ENCODE measurements around the gene ARHGAP42. TPM values are rescaled to one million over a fixed set of nuclear protein-coding genes. Genes with fewer than 3 reads are reported as not detected.

Gene ARHGAP42
- total RNA-seq, 5 donors from 2014 or later (not counting 1 experiment from before 2014, with no cell fraction given): 0.13 to 0.82 (median 0.49) TPM

GRCh38 chr11:100832829-100833228, 145.7 kb downstream of the ARHGAP42 start:
- no peak overlapping the region for H3K4me3 Mint-ChIP-seq

GRCh38 chr11:100833276-100833675, 146.2 kb downstream of the ARHGAP42 start:
- Histone ChIP-seq H3K4me1 (ENCODE audit: control insufficient read depth in 1 of 2, extremely low read depth in 1 of 2, insufficient read depth in 2 of 2, low read length in 2 of 2) (no peaks in the 10 kb centered on the region), H3K27me3 (replicated peaks in 1 of 2; ENCODE audit: control insufficient read depth in 2 of 2, extremely low read depth in 1 of 2, insufficient read depth in 2 of 2, low read length in 1 of 2) (no peaks in the 10 kb centered on the region), H3K27ac (ENCODE audit: low read length) (no peak overlapping the region), H3K9me3 (no peaks in the 10 kb centered on the region), H3K36me3 (ENCODE audit: control insufficient read depth in 2 of 2, extremely low read depth in 1 of 2, insufficient read depth in 1 of 2, low read length in 1 of 2) (no peaks in the 10 kb centered on the region), H3K4me3 (ENCODE audit: control insufficient read depth in 1 of 2, extremely low read depth in 1 of 2, low read length in 1 of 2) (no peak overlapping the region)
- Mint-ChIP-seq H3K27me3 (no peaks in the 10 kb centered on the region), H3K27ac (no peak overlapping the region), H3K9me3 (peaks cover 0 to 3% (median 0%) of the 10 kb centered on the region in 3 donors), H3K36me3 (no peaks in the 10 kb centered on the region), H3K4me1 (no peaks in the 10 kb centered on the region), H3K4me3 (no peak overlapping the region)
- CTCF ChIA-PET: no interaction called here
- no peak for DNase-seq
- ATAC-seq (replicated peaks in 1 of 4): no peak
- POLR2A ChIA-PET: no interaction called here

More at GRCh38 chr11:100832829-100833228, 145.7 kb downstream of the ARHGAP42 start:
- peaks cover 0 to 3% (median 0%) of the 10 kb centered on the region in 3 donors for H3K9me3 Mint-ChIP-seq
- POLR2A ChIA-PET: no interaction called here
- H3K36me3 Mint-ChIP-seq: no peaks in the 10 kb centered on the region
- H3K9me3 ChIP-seq: no peaks in the 10 kb centered on the region
- ATAC-seq (replicated peaks in 1 of 4): no peak
- no peaks in the 10 kb centered on the region for H3K27me3 ChIP-seq (replicated peaks in 1 of 2; ENCODE audit: control insufficient read depth in 2 of 2, extremely low read depth in 1 of 2, insufficient read depth in 2 of 2, low read length in 1 of 2)
- CTCF ChIA-PET: no interaction called here
- WGBS (ENCODE audit: insufficient coverage): no CpG with 5 or more reads among the region's 1 CpG
- no peaks in the 10 kb centered on the region for H3K4me1 ChIP-seq (ENCODE audit: control insufficient read depth in 1 of 2, extremely low read depth in 1 of 2, insufficient read depth in 2 of 2, low read length in 2 of 2)
- no peak overlapping the region for H3K27ac ChIP-seq (ENCODE audit: low read length)
- DNase-seq: no peak
- H3K4me3 ChIP-seq (ENCODE audit: control insufficient read depth in 1 of 2, extremely low read depth in 1 of 2, low read length in 1 of 2): no peak overlapping the region
- no peak overlapping the region for H3K27ac Mint-ChIP-seq
- H3K27me3 Mint-ChIP-seq: no peaks in the 10 kb centered on the region
- no peaks in the 10 kb centered on the region for H3K4me1 Mint-ChIP-seq
- H3K36me3 ChIP-seq (ENCODE audit: control insufficient read depth in 2 of 2, extremely low read depth in 1 of 2, insufficient read depth in 1 of 2, low read length in 1 of 2): no peaks in the 10 kb centered on the region

- peaks cover 0 to 4% (median 0%) of the 10 kb centered on the region in 3 donors for H3K9me3 Mint-ChIP-seq
- H3K9me3 ChIP-seq: no peaks in the 10 kb centered on the region
- ChIA-PET CTCF (no interaction called here), POLR2A (no interaction called here)
- H3K36me3 ChIP-seq (ENCODE audit: control insufficient read depth in 2 of 2, extremely low read depth in 1 of 2, insufficient read depth in 1 of 2, low read length in 1 of 2): no peaks in the 10 kb centered on the region
- ATAC-seq (replicated peaks in 1 of 4) (no peak), DNase-seq (no peak)
- H3K4me1 ChIP-seq (ENCODE audit: control insufficient read depth in 1 of 2, extremely low read depth in 1 of 2, insufficient read depth in 2 of 2, low read length in 2 of 2): no peaks in the 10 kb centered on the region
- H3K4me1 Mint-ChIP-seq: no peaks in the 10 kb centered on the region
- no peak overlapping the region for H3K27ac Mint-ChIP-seq
- H3K4me3 ChIP-seq (ENCODE audit: control insufficient read depth in 1 of 2, extremely low read depth in 1 of 2, low read length in 1 of 2): no peak overlapping the region
- H3K27me3 Mint-ChIP-seq: no peaks in the 10 kb centered on the region
- H3K36me3 Mint-ChIP-seq: no peaks in the 10 kb centered on the region
- H3K27ac ChIP-seq (ENCODE audit: low read length): no peak overlapping the region
- H3K4me3 Mint-ChIP-seq: no peak overlapping the region
- no CpG with 5 or more reads among the region's 1 CpG for whole genome bisulfite sequencing (ENCODE audit: insufficient coverage)
- no peaks in the 10 kb centered on the region for H3K27me3 ChIP-seq (replicated peaks in 1 of 2; ENCODE audit: control insufficient read depth in 2 of 2, extremely low read depth in 1 of 2, insufficient read depth in 2 of 2, low read length in 1 of 2)
These were observed 148.8 kb downstream of the ARHGAP42 start for GRCh38 chr11:100835854-100836253.

- Mint-ChIP-seq H3K27me3 (no peaks in the 10 kb centered on the region), H3K36me3 (no peaks in the 10 kb centered on the region), H3K27ac (no peak overlapping the region), H3K9me3 (peaks cover 0 to 6% (median 4%) of the 10 kb centered on the region in 3 donors), H3K4me1 (no peaks in the 10 kb centered on the region), H3K4me3 (no peak overlapping the region)
- no peak overlapping the region for H3K4me3 ChIP-seq (ENCODE audit: control insufficient read depth in 1 of 2, extremely low read depth in 1 of 2, low read length in 1 of 2)
- no peak overlapping the region for H3K27ac ChIP-seq (ENCODE audit: low read length)
- no peaks in the 10 kb centered on the region for H3K9me3 ChIP-seq
- no peaks in the 10 kb centered on the region for H3K36me3 ChIP-seq (ENCODE audit: control insufficient read depth in 2 of 2, extremely low read depth in 1 of 2, insufficient read depth in 1 of 2, low read length in 1 of 2)
- ChIA-PET POLR2A (no interaction called here), CTCF (no interaction called here)
- DNase-seq (no peak), ATAC-seq (replicated peaks in 1 of 4) (no peak)
- no peaks in the 10 kb centered on the region for H3K4me1 ChIP-seq (ENCODE audit: control insufficient read depth in 1 of 2, extremely low read depth in 1 of 2, insufficient read depth in 2 of 2, low read length in 2 of 2)
- no peaks in the 10 kb centered on the region for H3K27me3 ChIP-seq (replicated peaks in 1 of 2; ENCODE audit: control insufficient read depth in 2 of 2, extremely low read depth in 1 of 2, insufficient read depth in 2 of 2, low read length in 1 of 2)
- WGBS (ENCODE audit: insufficient coverage): 100% methylated on average over 1 of the region's 2 CpGs
These were observed 150.2 kb downstream of the ARHGAP42 start for GRCh38 chr11:100837311-100837710.

- no peak overlapping the region for H3K27ac ChIP-seq (ENCODE audit: low read length)
- WGBS (ENCODE audit: insufficient coverage): no CpG with 5 or more reads among the region's 4 CpGs
- DNase-seq (no peak), ATAC-seq (replicated peaks in 1 of 4) (no peak)
- Mint-ChIP-seq H3K4me1 (no peaks in the 10 kb centered on the region), H3K4me3 (no peak overlapping the region), H3K27ac (no peak overlapping the region), H3K36me3 (no peaks in the 10 kb centered on the region), H3K27me3 (no peaks in the 10 kb centered on the region), H3K9me3 (peaks cover 0 to 6% (median 4%) of the 10 kb centered on the region in 3 donors)
- no peaks in the 10 kb centered on the region for H3K36me3 ChIP-seq (ENCODE audit: control insufficient read depth in 2 of 2, extremely low read depth in 1 of 2, insufficient read depth in 1 of 2, low read length in 1 of 2)
- CTCF ChIA-PET: no interaction called here
- POLR2A ChIA-PET: no interaction called here
- no peaks in the 10 kb centered on the region for H3K27me3 ChIP-seq (replicated peaks in 1 of 2; ENCODE audit: control insufficient read depth in 2 of 2, extremely low read depth in 1 of 2, insufficient read depth in 2 of 2, low read length in 1 of 2)
- no peak overlapping the region for H3K4me3 ChIP-seq (ENCODE audit: control insufficient read depth in 1 of 2, extremely low read depth in 1 of 2, low read length in 1 of 2)
- no peaks in the 10 kb centered on the region for H3K9me3 ChIP-seq
- no peaks in the 10 kb centered on the region for H3K4me1 ChIP-seq (ENCODE audit: control insufficient read depth in 1 of 2, extremely low read depth in 1 of 2, insufficient read depth in 2 of 2, low read length in 2 of 2)
These were observed 154.8 kb downstream of the ARHGAP42 start for GRCh38 chr11:100841711-100842407.

GRCh38 chr11:100847696-100848216, 160.7 kb downstream of the ARHGAP42 start:
- Histone ChIP-seq H3K27me3 (replicated peaks in 1 of 2; ENCODE audit: control insufficient read depth in 2 of 2, extremely low read depth in 1 of 2, insufficient read depth in 2 of 2, low read length in 1 of 2) (no peaks in the 10 kb centered on the region), H3K9me3 (no peaks in the 10 kb centered on the region), H3K27ac (ENCODE audit: low read length) (no peak overlapping the region), H3K4me1 (ENCODE audit: control insufficient read depth in 1 of 2, extremely low read depth in 1 of 2, insufficient read depth in 2 of 2, low read length in 2 of 2) (no peaks in the 10 kb centered on the region), H3K36me3 (ENCODE audit: control insufficient read depth in 2 of 2, extremely low read depth in 1 of 2, insufficient read depth in 1 of 2, low read length in 1 of 2) (no peaks in the 10 kb centered on the region), H3K4me3 (ENCODE audit: control insufficient read depth in 1 of 2, extremely low read depth in 1 of 2, low read length in 1 of 2) (no peak overlapping the region)
- ATAC-seq (replicated peaks in 1 of 4) (no peak), DNase-seq (no peak)
- Mint-ChIP-seq H3K36me3 (no peaks in the 10 kb centered on the region), H3K27ac (no peak overlapping the region), H3K4me3 (no peak overlapping the region), H3K4me1 (no peaks in the 10 kb centered on the region), H3K9me3 (peaks cover 0 to 6% (median 3%) of the 10 kb centered on the region in 3 donors), H3K27me3 (no peaks in the 10 kb centered on the region)
- WGBS (ENCODE audit: insufficient coverage): 62% methylated on average over 3 of the region's 3 CpGs
- ChIA-PET CTCF (no interaction called here), POLR2A (no interaction called here)

Data from T-cell (primary cell).